ENCODE measurements around the gene LIMA1. TPM values are rescaled to one million over a fixed set of nuclear protein-coding genes. Genes with fewer than 3 reads are reported as not detected.

The LIMA1 gene
- total and polyA plus RNA-seq, 4 experiments from 2014 or later, result 4.9 to 14.9 (median 12.0) TPM

DNA sequence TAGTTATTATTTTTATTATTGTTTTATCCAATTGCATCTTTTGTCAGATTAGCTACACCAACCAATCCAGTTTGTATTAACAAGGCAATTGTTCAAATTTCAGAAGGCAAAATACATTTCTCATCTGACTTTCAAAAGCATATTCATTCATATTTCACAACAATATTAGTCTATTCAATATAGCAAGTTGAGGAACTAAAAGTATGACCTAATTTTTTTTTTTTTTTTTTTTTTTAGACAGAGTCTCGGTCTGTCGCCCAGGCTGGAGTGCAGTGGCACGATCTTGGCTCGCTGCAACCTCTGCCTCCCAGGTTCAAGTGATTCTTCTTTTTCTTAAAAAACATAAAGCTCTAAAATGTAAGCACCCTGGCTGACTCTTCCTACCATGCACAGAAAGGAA is 154.0 kb downstream of the LIMA1 start:
- Histone ChIP-seq H3K36me3 (ENCODE audit: insufficient read depth, low read length) (peaks cover 40% of the 10 kb centered on the region), H3K27ac (ENCODE audit: low read depth, low read length) (no peak overlapping the region), H3K4me1 (ENCODE audit: insufficient read depth, low read length) (peaks cover 3% of the 10 kb centered on the region), H3K4me3 (ENCODE audit: low read length in 2 of 2) (no peak overlapping the region), H3K27me3 (ENCODE audit: insufficient read depth, low read length) (no peaks in the 10 kb centered on the region), H3K9me3 (ENCODE audit: control insufficient read depth in 1 of 2, low read length in 2 of 2) (no peaks in the 10 kb centered on the region)
- intact Hi-C loops (cut with micrococcal nuclease), result no loop called here
- ChIA-PET POLR2A (ENCODE audit: partially characterized antibody) (interaction anchor here (0.9 to 4.7 kb wide), 4 partner anchors 10 to 38 kb away, joined by 3 to 28 read pairs (median 5); partner anchors contain the start of genes CERS5 and COX14), CTCF (ENCODE audit: partially characterized antibody) (interaction anchor here (0.6 to 6.4 kb wide), 9 partner anchors 17 to 1051 kb away, joined by 3 to 58 read pairs (median 5); partner anchors contain the start of gene COX14)
- no peak for DNase-seq
- no peak overlapping the region for H3K4me3 Mint-ChIP-seq
- no peak overlapping the region for H3K27ac Mint-ChIP-seq
- peaks cover 43 to 69% of the 10 kb centered on the region in 2 donors for H3K36me3 Mint-ChIP-seq
- H3K9me3 Mint-ChIP-seq, result no peaks in the 10 kb centered on the region
- no peaks in the 10 kb centered on the region for H3K27me3 Mint-ChIP-seq
- H3K4me1 Mint-ChIP-seq, result peaks cover 20 to 34% (median 26%) of the 10 kb centered on the region in 4 donors

DNA sequence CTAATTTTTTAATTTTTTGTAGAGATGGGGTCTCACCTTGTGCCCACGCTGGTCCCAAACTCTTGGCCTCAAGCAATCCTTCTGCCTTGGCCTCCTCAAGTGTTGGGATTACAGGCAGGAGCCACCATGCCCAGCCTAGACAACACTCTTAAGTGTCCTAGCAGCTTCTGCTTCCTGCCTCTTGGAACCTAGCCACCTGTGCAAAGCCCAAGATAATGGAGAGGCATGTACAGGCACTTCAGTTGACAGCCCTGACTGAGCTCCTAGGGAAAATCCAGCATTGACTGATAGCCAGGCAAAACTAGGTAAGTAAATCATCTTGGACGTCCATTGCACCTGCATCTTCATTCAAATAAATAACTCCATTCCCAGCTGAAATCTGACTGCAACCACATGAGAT is 155.8 kb downstream of the LIMA1 start:
- intact Hi-C loops (cut with micrococcal nuclease), result no loop called here
- ChIA-PET CTCF (ENCODE audit: partially characterized antibody) (interaction anchor here (1.1 to 6.4 kb wide), 4 partner anchors 16 to 160 kb away, joined by 3 to 58 read pairs (median 6); partner anchors contain the start of gene COX14), POLR2A (ENCODE audit: partially characterized antibody) (interaction anchor here (4.7 kb wide), 1 partner anchor 16 kb away, joined by 28 read pairs; the partner anchor contains the start of gene COX14)
- Mint-ChIP-seq H3K4me1 (peaks cover 20 to 36% (median 25%) of the 10 kb centered on the region in 4 donors), H3K9me3 (no peaks in the 10 kb centered on the region), H3K27ac (peak overlapping the region in 3 of 7 donors; percentile 43 to 84 (median 45)), H3K27me3 (no peaks in the 10 kb centered on the region), H3K4me3 (no peak overlapping the region), H3K36me3 (peaks cover 47 to 71% of the 10 kb centered on the region in 2 donors)
- Histone ChIP-seq H3K27me3 (ENCODE audit: insufficient read depth, low read length) (no peaks in the 10 kb centered on the region), H3K36me3 (ENCODE audit: insufficient read depth, low read length) (peaks cover 40% of the 10 kb centered on the region), H3K4me1 (ENCODE audit: insufficient read depth, low read length) (peaks cover 3% of the 10 kb centered on the region), H3K4me3 (ENCODE audit: low read length in 2 of 2) (no peak overlapping the region), H3K9me3 (ENCODE audit: control insufficient read depth in 1 of 2, low read length in 2 of 2) (no peaks in the 10 kb centered on the region), H3K27ac (ENCODE audit: low read depth, low read length) (no peak overlapping the region)
- DNase-seq, result no peak

Small RNA genes lying within 50 kb of the gene (microRNA-seq; reads per million reads assigned to microRNA genes)
- not detected for gene MIR1293 (ENCODE audit: borderline microRNAs expressed, borderline number of aligned reads, borderline replicate concordance)

Other genes starting within 250 kb of the LIMA1 start
- gene ASIC1, start 225.9 kb downstream of the LIMA1 start, total RNA-seq, result under 1 TPM; 0.08 to 0.26 TPM
- gene ASIC1, start 225.9 kb downstream of the LIMA1 start, polyA plus RNA-seq, result not detected
- gene SMARCD1, start 198.2 kb downstream of the LIMA1 start, total RNA-seq, result 10 to 100 TPM; 56.9 to 64.5 TPM
- 10 to 100 TPM; 13.0 to 17.1 TPM for gene SMARCD1, start 198.2 kb downstream of the LIMA1 start, polyA plus RNA-seq
- 1 to 10 TPM; 1.1 to 2.0 TPM for gene GPD1, start 179.5 kb downstream of the LIMA1 start, total RNA-seq
- gene GPD1, start 179.5 kb downstream of the LIMA1 start, polyA plus RNA-seq, result not detected
- gene COX14, start 171.3 kb downstream of the LIMA1 start, total RNA-seq, result 10 to 100 TPM; 53.3 to 61.6 TPM
- 100 to 1,000 TPM; 253 to 354 TPM for gene COX14, start 171.3 kb downstream of the LIMA1 start, polyA plus RNA-seq
- 10 to 100 TPM; 42.1 to 48.2 TPM for gene CERS5, start 116.2 kb downstream of the LIMA1 start, total RNA-seq
- gene CERS5, start 116.2 kb downstream of the LIMA1 start, polyA plus RNA-seq, result 10 to 100 TPM; 45.1 to 62.7 TPM
- gene FAM186A, start 113.1 kb upstream of the LIMA1 start, total RNA-seq, result not detected
- gene FAM186A, start 113.1 kb upstream of the LIMA1 start, polyA plus RNA-seq, result under 1 TPM in 1 of 2 donors, not detected in 1; 0.09 TPM
- 10 to 100 TPM; 38.7 to 40.7 TPM for gene LARP4, start 117.4 kb upstream of the LIMA1 start, total RNA-seq
- 10 to 100 TPM; 14.2 to 20.1 TPM for gene LARP4, start 117.4 kb upstream of the LIMA1 start, polyA plus RNA-seq
- 10 to 100 TPM; 26.4 to 29.1 TPM for gene DIP2B, start 221.5 kb upstream of the LIMA1 start, total RNA-seq
- gene DIP2B, start 221.5 kb upstream of the LIMA1 start, polyA plus RNA-seq, result 10 to 100 TPM in 1 of 2 donors, 1 to 10 TPM in 1; 3.8 to 13.5 TPM